HG03135 (cell line): ENCODE data around the gene GRB2.
A peak's percentile ranks its signal among the peaks of the same experiment; 100 is the strongest.

Source experiments
- ATAC-seq: cut with Tn5 transposase; IDR thresholded peaks from one replicate; pipeline ENCODE4 v1.9.1; 2021; ENCODE audit warnings: mild to moderate bottlenecking, moderate library complexity; ENCODE audit not compliant: unreplicated experiment

GRB2 gene

GRCh38 chr17:75414488-75414887 is 9.0 kb upstream of the GRB2 start:
- no peak for ATAC-seq

- ATAC-seq = peak; percentile 65
Observed at GRCh38 chr17:75412455-75413317, 7.2 kb upstream of the GRB2 start.

GRCh38 chr17:75411328-75412067 is 6.0 kb upstream of the GRB2 start:
- no peak for ATAC-seq

GRCh38 chr17:75410141-75410540 is 4.7 kb upstream of the GRB2 start:
- no peak for ATAC-seq

GRCh38 chr17:75407655-75408352 is 2.3 kb upstream of the GRB2 start:
- ATAC-seq = no peak

- no peak for ATAC-seq
Observed at GRCh38 chr17:75406222-75406615, 741 bp upstream of the GRB2 start.

- peak; percentile 35 for ATAC-seq
Observed at GRCh38 chr17:75404731-75405364, 630 bp downstream of the GRB2 start.

- ATAC-seq = no peak
Observed at GRCh38 chr17:75404223-75404730, 1.2 kb downstream of the GRB2 start.

- no peak for ATAC-seq
Observed at GRCh38 chr17:75403131-75403530, 2.3 kb downstream of the GRB2 start.

- ATAC-seq = no peak
Observed at GRCh38 chr17:75402026-75402425, 3.5 kb downstream of the GRB2 start.

- ATAC-seq = no peak
Observed at GRCh38 chr17:75400326-75400939, 5.0 kb downstream of the GRB2 start.

GRCh38 chr17:75398279-75398678 is 7.2 kb downstream of the GRB2 start:
- ATAC-seq = no peak

GRCh38 chr17:75397217-75397616 is 8.3 kb downstream of the GRB2 start:
- ATAC-seq = no peak

- no peak for ATAC-seq
Observed at GRCh38 chr17:75396796-75397195, 8.7 kb downstream of the GRB2 start.

GRCh38 chr17:75396025-75396424 is 9.5 kb downstream of the GRB2 start:
- ATAC-seq = no peak

- ATAC-seq = peak; percentile 13
Observed at GRCh38 chr17:75394332-75394918, 11.1 kb downstream of the GRB2 start.

- ATAC-seq = peak; percentile 79
Observed at GRCh38 chr17:75393523-75394331, 11.8 kb downstream of the GRB2 start.

- no peak for ATAC-seq
Observed at GRCh38 chr17:75392559-75392958, 12.9 kb downstream of the GRB2 start.

- no peak for ATAC-seq
Observed at GRCh38 chr17:75390982-75391381, 14.5 kb downstream of the GRB2 start.
